GM19043 (cell line): ENCODE results near the gene RANBP3.

Source experiments
- ATAC-seq: cut with Tn5 transposase; IDR thresholded peaks from one replicate; pipeline ENCODE4 v1.9.1; 2021; ENCODE audit warnings: low read depth; ENCODE audit not compliant: unreplicated experiment

The RANBP3 gene

DNA sequence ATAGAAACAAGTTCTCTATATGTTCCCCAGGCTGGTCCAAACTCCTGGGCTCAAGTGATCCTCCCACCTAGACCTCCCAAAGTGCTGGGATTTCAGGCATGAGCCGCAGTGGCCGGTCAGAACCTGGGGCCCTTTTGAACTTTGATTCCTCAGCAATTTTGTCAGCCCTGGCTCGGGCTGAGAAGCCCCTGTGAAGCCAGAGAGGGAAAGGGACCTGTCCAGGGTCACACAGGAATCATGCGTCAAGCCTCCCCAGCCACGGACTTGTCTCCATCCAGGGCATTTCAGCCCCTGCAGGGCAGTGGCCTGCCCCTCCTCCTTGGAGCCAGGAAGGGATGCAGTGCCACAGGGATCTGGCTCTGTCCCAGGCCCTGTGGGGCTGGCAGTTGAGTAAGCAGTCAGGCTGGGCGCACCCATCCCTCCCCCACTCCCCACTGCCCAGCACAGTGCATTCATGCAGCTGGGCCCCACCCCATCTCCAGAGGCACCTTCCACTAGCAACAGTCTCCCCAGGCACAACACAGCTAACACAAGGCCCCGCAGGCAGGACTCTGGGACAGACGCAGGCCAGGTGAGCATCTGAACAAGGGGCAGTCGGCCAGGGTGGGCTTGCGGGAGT, 64.1 kb downstream of the RANBP3 start, which contains the start of gene CAPS:
Gene CAPS, plus strand, starts transcription at position 516 of the 619 bp plus-strand sequence. CDS start 153 bp downstream, outside the sequence.
- no peak for ATAC-seq

DNA sequence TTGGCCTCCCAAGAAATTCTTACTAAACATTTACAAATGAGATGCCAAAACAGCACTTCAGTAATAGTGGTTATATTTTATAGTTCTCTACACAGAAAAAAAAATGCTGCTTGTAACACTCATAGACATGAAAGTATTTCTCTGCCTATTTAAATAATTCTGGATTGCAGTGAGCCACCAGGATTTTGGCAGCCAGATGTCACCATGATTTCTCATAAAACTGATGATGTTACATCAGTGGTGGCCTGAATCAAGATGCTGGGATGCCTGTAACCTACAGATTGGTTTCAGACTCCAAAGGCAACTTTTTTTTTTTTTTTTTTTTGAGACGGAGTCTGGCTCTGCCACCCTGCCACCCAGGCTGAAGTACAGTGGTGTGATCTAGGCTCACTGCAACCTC, 66.6 kb downstream of the RANBP3 start:
- ATAC-seq = no peak

DNA sequence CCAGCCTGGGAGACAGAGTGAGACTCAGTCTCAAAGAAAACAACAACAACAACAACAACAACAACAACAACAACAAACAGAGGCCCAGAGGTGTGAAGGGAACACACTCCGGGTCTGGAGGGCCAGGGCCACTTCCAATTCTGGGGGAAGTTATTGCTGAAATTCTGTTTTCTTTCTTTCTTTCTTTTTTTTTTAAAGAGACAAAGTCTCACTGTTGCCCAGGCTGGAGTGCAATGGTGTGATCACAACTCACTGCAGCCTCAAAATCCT, 67.4 kb downstream of the RANBP3 start:
- no peak for ATAC-seq

DNA sequence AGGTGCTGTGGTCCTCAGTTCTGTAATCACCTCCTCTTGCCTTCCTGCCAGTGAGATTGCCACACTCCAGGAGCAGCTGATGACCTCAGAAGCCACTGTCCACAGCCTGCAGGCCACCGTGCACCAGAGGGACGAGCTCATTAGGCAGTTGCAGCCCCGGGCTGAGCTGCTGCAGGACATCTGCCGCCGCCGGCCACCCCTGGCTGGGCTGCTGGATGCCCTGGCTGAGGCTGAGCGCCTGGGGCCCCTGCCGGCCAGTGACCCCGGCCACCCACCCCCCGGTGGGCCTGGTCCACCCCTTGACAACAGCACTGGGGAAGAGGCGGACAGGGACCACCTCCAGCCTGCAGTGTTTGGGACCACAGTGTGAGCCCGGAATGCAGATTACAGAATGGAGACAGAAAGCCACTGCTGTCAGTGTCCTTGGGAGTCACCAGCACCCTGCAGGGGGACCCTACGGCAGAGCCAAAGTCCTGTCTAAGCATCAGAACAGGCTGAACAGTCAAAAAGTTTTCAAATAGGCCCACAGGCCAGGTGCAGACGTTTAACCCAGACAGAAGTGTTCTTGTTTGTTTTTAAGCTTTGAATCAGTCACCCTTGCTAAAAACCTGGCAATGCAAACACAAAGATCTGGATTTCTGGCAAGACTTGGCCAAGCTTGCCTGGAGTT, 69.0 kb downstream of the RANBP3 start:
- no peak for ATAC-seq

DNA sequence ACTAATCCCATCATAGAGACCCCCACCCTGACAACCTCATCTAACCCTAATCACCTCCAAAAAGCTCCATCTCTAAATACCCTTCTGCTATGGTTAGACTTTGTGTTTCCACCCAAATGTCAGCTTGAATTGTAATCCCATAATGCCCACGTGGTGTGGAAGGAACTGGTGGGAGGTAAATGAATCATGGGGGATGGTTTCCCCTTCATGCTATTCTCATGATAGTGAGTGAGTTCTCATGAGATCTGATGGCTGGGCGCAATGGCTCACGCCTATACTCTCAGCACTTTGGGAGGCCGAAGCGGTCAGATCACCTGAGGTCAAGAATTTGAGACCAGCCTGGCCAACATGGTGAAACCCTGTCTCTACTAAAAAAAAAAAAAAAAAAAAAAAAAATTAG, 70.7 kb downstream of the RANBP3 start:
- no peak for ATAC-seq

DNA sequence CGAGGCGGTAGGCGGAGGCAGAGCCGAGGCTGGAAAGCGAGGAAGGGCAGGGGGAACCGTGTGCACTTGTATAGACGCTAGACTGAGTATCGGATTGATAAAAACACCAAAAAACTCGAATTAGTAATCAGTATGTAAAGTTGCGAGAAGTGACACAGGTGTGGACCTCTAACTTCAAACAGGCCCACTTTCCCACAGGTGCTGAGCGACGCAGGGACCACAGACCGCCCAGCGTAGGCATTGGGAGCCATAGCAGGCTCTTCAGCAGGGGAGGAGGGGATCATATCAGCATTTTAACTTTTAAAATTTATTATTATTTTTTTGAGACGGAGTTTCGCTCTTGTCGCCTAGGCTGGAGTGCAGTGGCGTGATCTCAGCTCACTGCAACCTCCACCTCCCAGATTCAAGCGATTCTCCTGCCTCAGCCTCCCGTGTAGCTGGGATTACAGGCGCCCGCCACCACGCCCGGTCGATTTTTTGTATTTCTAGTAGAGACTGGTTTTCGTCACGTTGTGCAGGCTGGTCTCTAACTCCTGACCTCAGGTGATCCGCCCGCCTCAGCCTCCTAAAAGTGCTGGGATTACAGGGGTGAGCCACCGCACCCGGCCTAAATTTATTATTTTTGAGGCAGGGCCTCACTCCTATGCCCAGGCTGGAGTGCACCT, 72.7 kb downstream of the RANBP3 start:
- ATAC-seq = no peak

DNA sequence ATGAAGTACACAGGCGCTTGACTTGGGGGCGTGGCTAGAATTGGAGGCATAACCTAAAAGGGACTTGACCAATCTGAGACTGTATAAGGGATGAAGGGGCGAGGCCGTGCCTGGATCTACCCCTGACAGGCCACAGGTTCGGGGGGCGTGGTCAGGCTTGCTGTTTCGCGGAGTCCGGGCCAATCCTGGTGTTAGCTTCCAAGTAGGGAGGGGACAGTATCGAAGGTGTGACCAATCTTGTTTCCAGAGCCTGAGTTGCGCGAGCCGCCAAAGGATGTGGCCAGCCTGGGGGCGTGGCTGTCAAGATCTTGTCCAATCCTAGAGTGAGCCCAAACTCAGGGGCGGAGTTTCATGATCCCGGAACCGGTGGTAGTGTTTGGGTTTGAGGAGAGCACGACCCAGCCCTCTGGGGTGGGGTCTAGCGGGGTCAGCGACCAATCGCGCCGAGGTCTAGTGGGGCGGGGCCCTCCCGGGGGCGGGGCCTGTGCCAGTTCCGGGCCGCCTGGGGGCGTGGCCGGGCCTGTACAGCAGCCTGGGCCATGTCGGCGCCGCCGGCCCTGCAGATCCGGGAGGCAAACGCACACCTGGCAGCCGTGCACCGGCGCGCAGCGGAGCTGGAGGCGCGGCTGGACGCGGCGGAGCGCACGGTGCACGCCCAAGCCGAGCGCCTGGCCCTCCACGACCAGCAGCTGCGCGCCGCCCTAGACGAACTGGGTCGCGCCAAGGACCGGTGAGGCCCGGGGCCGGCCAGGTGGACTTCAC, 73.4 kb downstream of the RANBP3 start, which contains the start of gene VMAC:
Gene VMAC, plus strand, starts transcription at position 521 of the 762 bp plus-strand sequence. Its CDS starts 19 bp downstream, at position 540.
- peak; percentile 77 for ATAC-seq

DNA sequence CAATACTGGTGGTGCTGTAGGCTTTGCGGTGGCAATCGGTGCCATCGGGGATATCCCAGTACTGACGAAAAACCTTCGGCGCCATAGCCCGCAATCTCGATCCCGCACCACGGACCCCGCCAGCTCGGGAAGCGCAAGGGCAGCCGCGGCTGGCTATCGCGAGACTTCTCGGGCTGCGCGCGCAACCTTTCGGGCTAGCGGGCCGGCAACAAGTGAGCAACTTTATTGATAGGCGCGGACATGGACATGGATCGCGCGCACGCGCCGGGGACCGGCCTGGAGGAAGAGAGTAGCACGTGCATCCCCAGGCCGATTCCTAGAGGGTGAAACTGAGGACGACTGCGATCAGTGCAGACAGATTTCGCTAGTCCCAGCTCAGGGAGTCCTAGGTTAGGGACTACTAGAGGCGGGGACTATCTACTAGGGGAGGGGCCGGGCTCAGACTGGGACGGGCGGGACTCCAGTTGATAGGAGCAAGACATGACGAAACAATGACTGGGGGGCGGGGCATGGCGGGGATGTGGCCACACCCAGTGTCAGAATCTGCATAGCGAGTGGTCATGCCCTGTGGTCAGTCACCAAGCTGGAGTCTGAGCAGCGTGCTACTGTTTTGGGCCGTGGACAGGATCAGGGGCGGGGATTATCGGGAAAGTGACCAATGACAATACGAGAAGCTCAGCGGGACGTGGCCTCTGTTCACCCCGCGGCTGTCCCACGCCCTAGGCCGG, 74.2 kb downstream of the RANBP3 start, which contains the start of gene NDUFA11:
Gene NDUFA11, minus strand, starts transcription at position 167 of the 728 bp plus-strand sequence. Its CDS starts 82 bp downstream, at position 85.
- ATAC-seq = peak; percentile 31

DNA sequence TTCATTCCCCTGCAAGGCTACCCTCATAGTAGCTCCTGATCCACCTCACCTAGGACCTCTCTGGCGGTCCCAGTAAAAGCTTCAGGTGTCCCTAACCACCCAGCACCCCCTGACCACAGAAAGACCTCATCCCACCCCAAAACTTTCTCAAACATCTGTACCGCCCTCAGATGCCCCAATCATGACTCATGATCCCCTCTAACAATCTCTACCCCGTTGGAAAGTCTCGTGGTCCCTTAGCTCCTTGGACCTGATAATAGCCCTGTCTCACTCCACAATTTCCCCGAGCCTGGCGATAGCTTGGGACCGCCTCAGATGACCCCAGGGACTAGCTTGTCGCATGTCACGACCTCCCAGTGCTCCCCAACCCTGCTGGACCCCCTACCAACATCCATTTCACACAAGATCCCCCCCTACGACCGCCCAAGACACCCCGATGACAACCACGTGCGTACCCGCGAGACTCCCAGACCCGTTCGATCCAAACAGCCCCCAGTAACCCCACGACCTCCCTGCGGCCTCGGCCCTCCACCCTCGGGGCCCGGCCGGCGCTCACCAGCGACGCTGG, 74.8 kb downstream of the RANBP3 start:
- no peak for ATAC-seq

DNA sequence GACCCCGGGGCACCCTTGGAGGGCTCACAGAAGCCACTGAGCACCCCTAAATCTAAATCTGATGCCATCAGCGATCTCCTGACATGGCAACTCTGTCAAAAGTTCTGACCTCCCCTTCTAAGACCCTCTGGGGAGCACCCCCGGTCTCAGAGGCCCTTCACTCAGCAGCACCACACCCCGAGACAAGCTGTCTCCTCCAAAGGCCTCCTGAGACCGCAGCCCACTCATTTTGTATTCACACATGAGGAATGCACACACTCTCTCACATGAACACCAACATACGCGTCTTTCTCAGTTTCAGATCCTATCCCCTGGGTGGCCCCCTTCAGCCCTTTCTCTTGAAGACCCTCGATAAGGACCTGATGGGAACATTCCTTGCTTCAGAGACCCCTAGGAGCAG, 77.0 kb downstream of the RANBP3 start:
- no peak for ATAC-seq

DNA sequence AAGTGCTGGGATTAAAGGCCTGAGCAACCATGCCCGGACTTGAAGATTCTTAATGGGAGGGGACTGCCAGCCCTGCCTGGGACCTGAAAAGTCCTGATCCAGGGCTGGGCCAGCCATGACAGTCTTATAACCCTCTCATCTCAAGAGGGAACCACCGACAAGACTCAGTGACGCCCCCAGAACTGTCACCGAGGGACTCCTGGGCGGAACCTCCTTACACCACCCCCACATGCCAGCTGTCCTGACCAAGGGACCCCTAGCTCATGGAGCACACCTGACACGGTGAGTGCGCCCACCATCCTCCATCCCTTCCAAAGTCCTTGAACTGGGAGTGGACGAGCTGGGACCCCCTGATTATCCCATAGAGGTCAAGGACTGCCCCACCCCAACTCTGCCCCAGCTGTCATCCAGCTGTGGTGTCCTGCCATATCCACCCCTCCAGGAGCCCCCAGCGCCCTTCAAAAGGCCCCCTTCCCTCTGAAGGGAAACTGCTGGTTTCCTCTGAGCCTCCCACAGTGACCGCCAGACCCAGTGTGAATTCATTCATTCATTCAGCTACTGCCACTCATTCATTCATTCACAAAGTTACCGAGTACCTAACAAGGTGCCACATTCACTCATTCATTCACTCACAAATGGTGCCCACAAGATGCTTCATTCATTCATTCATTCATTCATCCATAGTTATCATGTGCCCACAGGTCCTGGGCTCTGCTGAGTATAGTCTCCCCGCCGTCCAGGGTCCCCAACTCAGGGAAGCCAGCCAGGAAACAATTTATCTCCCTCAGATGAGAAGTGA, 78.0 kb downstream of the RANBP3 start:
- ATAC-seq = no peak

DNA sequence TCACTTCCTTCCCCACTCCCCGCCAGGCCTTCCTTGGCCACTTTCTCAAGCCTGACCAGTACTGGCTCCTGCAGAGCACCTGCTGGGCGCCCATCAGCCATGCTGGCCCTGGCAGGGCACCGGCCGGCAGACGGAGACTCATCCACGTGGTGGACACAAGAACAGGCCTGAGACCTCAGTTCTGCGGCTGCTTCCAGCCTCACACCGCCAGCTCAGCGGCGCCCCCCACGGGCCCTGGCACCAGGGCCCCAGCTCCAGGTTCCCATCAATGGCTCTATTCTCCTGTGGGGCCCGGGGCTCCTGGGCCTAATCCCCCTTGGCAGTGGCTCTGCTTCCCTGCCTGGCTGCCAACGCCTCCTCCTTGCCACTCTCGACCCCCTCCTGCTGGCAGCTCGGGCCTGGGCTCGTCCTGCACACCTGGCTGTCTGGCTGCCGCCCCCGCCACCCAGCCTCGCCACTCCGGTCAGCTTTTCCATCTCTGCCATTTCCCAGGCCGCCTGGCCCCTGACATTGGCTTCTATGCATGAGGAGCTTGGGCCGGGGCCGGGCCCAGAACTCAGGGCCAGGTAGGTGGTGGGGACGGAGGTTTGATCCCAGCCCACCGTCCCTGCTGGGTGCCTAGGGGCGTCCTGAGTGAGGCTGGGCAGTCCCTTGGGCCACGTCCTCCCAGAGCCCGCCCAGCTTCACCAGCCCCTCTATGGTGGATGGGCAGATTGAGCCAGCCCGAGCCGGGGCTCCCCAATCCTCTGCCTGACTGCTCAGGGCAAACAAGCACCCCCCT, 80.6 kb downstream of the RANBP3 start:
- ATAC-seq = no peak

DNA sequence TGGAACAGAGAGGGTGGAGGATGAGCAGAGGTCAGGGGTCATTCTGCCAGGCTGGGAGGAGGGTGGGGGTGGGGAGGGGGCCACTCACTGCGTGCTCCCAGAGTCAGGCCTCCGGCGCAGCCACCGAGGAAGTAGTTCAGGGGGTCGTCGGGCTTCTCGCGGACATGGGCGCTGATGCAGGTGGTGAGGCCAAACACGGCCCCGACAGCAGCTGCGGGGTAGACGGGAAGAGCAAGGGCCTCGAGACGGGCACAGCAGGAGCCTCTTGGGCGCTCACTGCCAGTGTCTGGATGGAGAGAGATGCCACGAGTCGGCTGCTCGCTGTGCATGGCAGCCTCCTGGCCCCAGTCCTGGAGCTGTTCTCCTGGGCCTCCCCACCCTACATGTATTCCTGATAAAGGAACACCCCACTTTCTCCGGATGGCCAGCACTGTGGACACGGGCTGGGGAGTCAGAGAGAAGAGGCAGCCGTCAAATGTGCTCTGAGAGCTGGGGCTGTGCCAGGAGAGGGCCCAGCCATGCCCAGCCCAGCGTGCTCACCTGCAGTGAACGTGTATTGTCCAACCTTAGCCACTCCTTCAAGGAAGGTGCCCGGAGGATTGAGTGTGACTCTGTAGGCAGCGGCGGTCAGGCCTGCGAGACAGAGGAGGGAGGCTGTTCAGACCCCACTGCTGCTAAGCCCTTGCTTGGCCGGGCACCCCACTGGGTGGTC, 81.4 kb downstream of the RANBP3 start:
- no peak for ATAC-seq

DNA sequence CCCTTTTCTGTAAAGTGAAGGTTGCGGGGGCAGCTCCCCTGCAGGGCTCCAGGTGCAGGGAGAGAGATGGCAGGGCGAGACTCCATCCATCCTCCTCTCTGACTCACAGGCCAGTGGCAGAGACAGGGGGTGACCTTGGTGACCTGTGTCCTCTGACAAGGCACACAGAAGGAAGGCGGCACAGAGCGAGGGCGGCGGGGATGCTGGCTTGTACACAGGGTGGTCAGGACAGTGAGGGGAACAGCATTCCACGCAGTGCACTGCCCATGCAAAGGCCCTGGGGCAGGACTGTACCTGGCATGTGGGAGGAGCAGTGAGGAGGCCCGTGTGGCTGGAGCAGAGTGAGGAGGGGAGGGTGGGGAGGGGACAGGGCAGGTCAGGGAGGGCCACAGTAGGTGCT, 82.0 kb downstream of the RANBP3 start:
- ATAC-seq = no peak

DNA sequence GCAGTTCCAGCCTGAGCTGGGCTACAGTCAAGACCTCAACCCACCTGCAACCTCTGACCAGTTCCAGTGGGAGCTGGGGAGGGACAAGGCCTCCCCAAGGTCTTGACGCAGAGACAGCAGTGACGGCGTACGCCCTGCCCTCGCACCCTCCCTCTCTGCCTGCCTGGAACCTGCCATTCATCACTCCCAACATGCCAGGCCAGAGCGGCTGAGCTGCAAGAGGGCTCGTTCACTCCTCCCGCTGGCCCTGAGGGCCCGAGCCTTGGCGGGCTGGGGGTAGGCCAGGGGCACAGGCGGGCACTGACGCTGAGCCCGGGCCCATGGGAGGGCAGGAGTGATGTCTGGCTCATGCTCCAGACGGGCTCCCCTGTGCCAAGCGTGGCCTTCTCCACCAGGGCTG, 82.5 kb downstream of the RANBP3 start:
- no peak for ATAC-seq

DNA sequence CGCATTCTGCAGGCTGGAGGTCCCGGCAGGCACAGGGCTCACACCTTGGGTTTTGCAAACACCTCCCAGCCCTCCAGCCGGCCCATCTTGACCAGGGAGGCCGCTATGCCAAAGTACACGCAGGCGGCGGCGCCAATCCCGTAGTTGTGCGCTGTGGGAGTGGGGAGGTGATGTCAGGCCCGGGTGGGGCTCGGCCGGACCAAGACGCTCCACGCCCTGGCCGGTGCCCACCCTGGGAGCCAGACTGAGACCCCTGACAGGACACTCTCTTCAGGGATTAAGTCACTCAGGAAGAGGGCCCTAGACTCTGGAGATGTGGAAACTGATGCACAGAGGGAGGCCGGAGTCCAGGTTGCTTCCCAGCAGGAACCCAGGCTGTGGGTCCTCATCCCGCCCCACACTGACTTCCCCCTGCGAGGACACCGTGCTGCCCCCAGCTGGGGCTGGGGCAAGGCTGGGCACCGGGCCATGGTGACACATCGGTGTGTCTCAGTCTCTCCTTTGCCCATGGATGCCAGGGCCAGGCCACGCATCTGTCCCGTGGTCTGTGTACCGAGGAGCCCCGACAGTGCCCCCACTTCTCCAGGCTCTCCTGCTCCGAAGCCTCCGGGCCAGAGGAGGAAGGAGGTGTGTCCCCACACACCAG, 83.1 kb downstream of the RANBP3 start:
- ATAC-seq = no peak

DNA sequence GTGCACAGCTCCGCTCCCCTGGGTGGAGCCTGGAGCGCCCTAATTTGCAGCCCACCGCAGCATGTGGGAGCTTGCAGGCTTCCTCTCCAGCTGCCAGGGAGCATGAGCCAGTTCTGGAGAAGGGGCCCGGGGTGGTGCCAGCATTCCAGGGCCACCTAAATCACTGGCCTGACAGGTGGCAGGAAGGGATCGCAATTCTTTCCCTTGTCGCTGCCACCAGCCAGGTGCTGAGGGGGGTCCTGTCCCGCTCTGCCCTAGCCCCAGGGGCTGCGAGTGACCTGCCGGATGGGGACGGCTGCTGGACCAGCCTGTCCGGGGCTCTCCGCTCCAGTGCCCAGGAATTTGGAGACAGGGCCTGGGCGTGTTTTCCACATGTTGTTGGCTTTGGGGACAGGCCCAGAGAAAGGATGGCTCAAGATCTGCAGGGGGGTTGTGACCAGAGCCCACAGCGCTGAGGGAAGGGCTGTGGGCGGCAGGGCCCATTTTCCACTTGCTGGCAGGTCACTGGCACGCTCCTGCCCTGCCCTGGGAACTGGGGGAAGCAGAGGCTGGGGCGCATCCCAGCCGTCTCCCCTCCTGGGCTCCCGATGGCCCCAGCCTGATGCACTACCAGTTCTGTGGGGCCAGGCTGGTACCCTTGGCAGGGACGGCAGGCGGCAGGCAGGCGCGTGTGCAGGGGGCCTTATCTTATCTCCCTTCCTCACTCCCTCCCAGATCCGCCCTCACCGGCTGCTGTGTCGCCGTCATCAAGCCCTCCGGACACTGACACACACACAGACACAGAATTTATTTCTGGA, 83.8 kb downstream of the RANBP3 start:
- no peak for ATAC-seq
